ENCODE data around the gene FBXW4.
A peak's percentile ranks its signal among the peaks of the same experiment; 100 is the strongest.

The FBXW4 gene

GRCh38 chr10:101716891-101717659 lies 22.1 kb upstream of the FBXW4 start:
- peaks cover 52% of the 10 kb centered on the region for H3K27me3 Mint-ChIP-seq
- H3K27ac Mint-ChIP-seq (ENCODE audit: low read depth), result no peak overlapping the region
- no peak for ATAC-seq (replicated peaks; ENCODE audit: extremely low read depth, poor library complexity, severe bottlenecking)
- no peak overlapping the region for H3K4me3 Mint-ChIP-seq
- peaks cover 2% of the 10 kb centered on the region for H3K36me3 Mint-ChIP-seq (ENCODE audit: insufficient read depth)
- no peaks in the 10 kb centered on the region for H3K9me3 Mint-ChIP-seq
- no peak for DNase-seq (ENCODE audit: low spot score in 2 of 2)
- no peaks in the 10 kb centered on the region for H3K4me1 Mint-ChIP-seq

- no peak for ATAC-seq (replicated peaks; ENCODE audit: extremely low read depth, poor library complexity, severe bottlenecking)
- peaks cover 50% of the 10 kb centered on the region for H3K27me3 Mint-ChIP-seq
- H3K4me1 Mint-ChIP-seq, result no peaks in the 10 kb centered on the region
- no peaks in the 10 kb centered on the region for H3K9me3 Mint-ChIP-seq
- H3K27ac Mint-ChIP-seq (ENCODE audit: low read depth), result no peak overlapping the region
- no peaks in the 10 kb centered on the region for H3K36me3 Mint-ChIP-seq (ENCODE audit: insufficient read depth)
- no peak for DNase-seq (ENCODE audit: low spot score in 2 of 2)
- H3K4me3 Mint-ChIP-seq, result no peak overlapping the region
Observed at GRCh38 chr10:101712997-101713396, 18.0 kb upstream of the FBXW4 start.

GRCh38 chr10:101710793-101711192 lies 15.8 kb upstream of the FBXW4 start:
- Mint-ChIP-seq H3K4me1 (no peaks in the 10 kb centered on the region), H3K27me3 (peaks cover 68% of the 10 kb centered on the region), H3K9me3 (no peaks in the 10 kb centered on the region), H3K27ac (ENCODE audit: low read depth) (no peak overlapping the region), H3K4me3 (no peak overlapping the region), H3K36me3 (ENCODE audit: insufficient read depth) (no peaks in the 10 kb centered on the region)
- no peak for DNase-seq (ENCODE audit: low spot score in 2 of 2)
- no peak for ATAC-seq (replicated peaks; ENCODE audit: extremely low read depth, poor library complexity, severe bottlenecking)

GRCh38 chr10:101710059-101710695 lies 15.2 kb upstream of the FBXW4 start:
- ATAC-seq (replicated peaks; ENCODE audit: extremely low read depth, poor library complexity, severe bottlenecking) (no peak), DNase-seq (ENCODE audit: low spot score in 2 of 2) (no peak)
- H3K9me3 Mint-ChIP-seq, result no peaks in the 10 kb centered on the region
- no peak overlapping the region for H3K27ac Mint-ChIP-seq (ENCODE audit: low read depth)
- peaks cover 68% of the 10 kb centered on the region for H3K27me3 Mint-ChIP-seq
- no peaks in the 10 kb centered on the region for H3K4me1 Mint-ChIP-seq
- no peaks in the 10 kb centered on the region for H3K36me3 Mint-ChIP-seq (ENCODE audit: insufficient read depth)
- H3K4me3 Mint-ChIP-seq, result no peak overlapping the region

GRCh38 chr10:101709359-101710058 lies 14.5 kb upstream of the FBXW4 start:
- H3K27ac Mint-ChIP-seq (ENCODE audit: low read depth), result no peak overlapping the region

GRCh38 chr10:101708870-101709269 lies 13.9 kb upstream of the FBXW4 start:
- H3K27me3 Mint-ChIP-seq, result peaks cover 69% of the 10 kb centered on the region
- no peak for DNase-seq (ENCODE audit: low spot score in 2 of 2)
- no peak overlapping the region for H3K27ac Mint-ChIP-seq (ENCODE audit: low read depth)
- no peaks in the 10 kb centered on the region for H3K4me1 Mint-ChIP-seq
- no peak overlapping the region for H3K4me3 Mint-ChIP-seq
- no peak for ATAC-seq (replicated peaks; ENCODE audit: extremely low read depth, poor library complexity, severe bottlenecking)
- H3K36me3 Mint-ChIP-seq (ENCODE audit: insufficient read depth), result no peaks in the 10 kb centered on the region
- no peaks in the 10 kb centered on the region for H3K9me3 Mint-ChIP-seq

More at GRCh38 chr10:101709359-101710058, 14.5 kb upstream of the FBXW4 start:
- no peak for ATAC-seq (replicated peaks; ENCODE audit: extremely low read depth, poor library complexity, severe bottlenecking)
- DNase-seq (ENCODE audit: low spot score in 2 of 2), result no peak
- Mint-ChIP-seq H3K9me3 (no peaks in the 10 kb centered on the region), H3K4me3 (no peak overlapping the region), H3K4me1 (no peaks in the 10 kb centered on the region), H3K36me3 (ENCODE audit: insufficient read depth) (no peaks in the 10 kb centered on the region), H3K27me3 (peaks cover 69% of the 10 kb centered on the region)

GRCh38 chr10:101708073-101708472 lies 13.1 kb upstream of the FBXW4 start:
- ATAC-seq (replicated peaks; ENCODE audit: extremely low read depth, poor library complexity, severe bottlenecking), result no peak
- peaks cover 69% of the 10 kb centered on the region for H3K27me3 Mint-ChIP-seq

GRCh38 chr10:101704331-101704730 lies 9.4 kb upstream of the FBXW4 start:
- Mint-ChIP-seq H3K27me3 (peaks cover 53% of the 10 kb centered on the region), H3K4me3 (no peak overlapping the region), H3K9me3 (no peaks in the 10 kb centered on the region), H3K4me1 (no peaks in the 10 kb centered on the region), H3K27ac (ENCODE audit: low read depth) (no peak overlapping the region), H3K36me3 (ENCODE audit: insufficient read depth) (peaks cover 1% of the 10 kb centered on the region)
- ATAC-seq (replicated peaks; ENCODE audit: extremely low read depth, poor library complexity, severe bottlenecking) (no peak), DNase-seq (ENCODE audit: low spot score in 2 of 2) (no peak)

More at GRCh38 chr10:101708073-101708472, 13.1 kb upstream of the FBXW4 start:
- Mint-ChIP-seq H3K4me1 (no peaks in the 10 kb centered on the region), H3K36me3 (ENCODE audit: insufficient read depth) (no peaks in the 10 kb centered on the region), H3K9me3 (no peaks in the 10 kb centered on the region), H3K4me3 (no peak overlapping the region), H3K27ac (ENCODE audit: low read depth) (no peak overlapping the region)
- DNase-seq (ENCODE audit: low spot score in 2 of 2), result no peak

GRCh38 chr10:101696632-101697031 lies 1.7 kb upstream of the FBXW4 start:
- Mint-ChIP-seq H3K36me3 (ENCODE audit: insufficient read depth) (peaks cover 17% of the 10 kb centered on the region), H3K9me3 (no peaks in the 10 kb centered on the region), H3K27me3 (no peaks in the 10 kb centered on the region), H3K4me3 (no peak overlapping the region), H3K4me1 (peaks cover 15% of the 10 kb centered on the region), H3K27ac (ENCODE audit: low read depth) (no peak overlapping the region)
- no peak for DNase-seq (ENCODE audit: low spot score in 2 of 2)
- no peak for ATAC-seq (replicated peaks; ENCODE audit: extremely low read depth, poor library complexity, severe bottlenecking)

GRCh38 chr10:101695404-101695890 lies 477 bp upstream of the FBXW4 start:
- no peaks in the 10 kb centered on the region for H3K9me3 Mint-ChIP-seq
- peak overlapping the region; percentile 99 for H3K27ac Mint-ChIP-seq (ENCODE audit: low read depth)
- peak overlapping the region; percentile 97 for H3K4me3 Mint-ChIP-seq
- DNase-seq (ENCODE audit: low spot score in 2 of 2) (no peak), ATAC-seq (replicated peaks; ENCODE audit: extremely low read depth, poor library complexity, severe bottlenecking) (no peak)
- H3K4me1 Mint-ChIP-seq, result peaks cover 27% of the 10 kb centered on the region
- peaks cover 17% of the 10 kb centered on the region for H3K36me3 Mint-ChIP-seq (ENCODE audit: insufficient read depth)
- no peaks in the 10 kb centered on the region for H3K27me3 Mint-ChIP-seq

GRCh38 chr10:101693978-101694673 lies 844 bp downstream of the FBXW4 start:
- ATAC-seq (replicated peaks; ENCODE audit: extremely low read depth, poor library complexity, severe bottlenecking) (peak; percentile 74), DNase-seq (ENCODE audit: low spot score in 2 of 2) (peak; percentile 64 to 72)
- H3K36me3 Mint-ChIP-seq (ENCODE audit: insufficient read depth), result peaks cover 16% of the 10 kb centered on the region
- H3K27me3 Mint-ChIP-seq, result no peaks in the 10 kb centered on the region
- peak overlapping the region; percentile 99 for H3K27ac Mint-ChIP-seq (ENCODE audit: low read depth)
- peak overlapping the region; percentile 97 for H3K4me3 Mint-ChIP-seq
- peaks cover 38% of the 10 kb centered on the region for H3K4me1 Mint-ChIP-seq
- no peaks in the 10 kb centered on the region for H3K9me3 Mint-ChIP-seq

- Mint-ChIP-seq H3K27ac (ENCODE audit: low read depth) (peak overlapping the region; percentile 99), H3K9me3 (no peaks in the 10 kb centered on the region), H3K4me1 (peaks cover 38% of the 10 kb centered on the region), H3K36me3 (ENCODE audit: insufficient read depth) (peaks cover 21% of the 10 kb centered on the region), H3K27me3 (no peaks in the 10 kb centered on the region), H3K4me3 (peak overlapping the region; percentile 97)
- ATAC-seq (replicated peaks; ENCODE audit: extremely low read depth, poor library complexity, severe bottlenecking) (peak; percentile 12), DNase-seq (ENCODE audit: low spot score in 2 of 2) (no peak)
Observed at GRCh38 chr10:101693651-101693977, 1.4 kb downstream of the FBXW4 start.

All from central memory CD8-positive, alpha-beta T cell (primary cell).